Omental fat pad (tissue), 4 donors: ENCODE measurements around the gene ARAP1. TPM values are rescaled to one million over a fixed set of nuclear protein-coding genes. Genes with fewer than 3 reads are reported as not detected.
A peak's percentile ranks its signal among the peaks of the same experiment; 100 is the strongest.

Experiments
- ATAC-seq: fragments of 150-250 bp; one replicate; pipeline ENCODE4 v1.9.1; 2016; ENCODE audit warnings: mild to moderate bottlenecking, moderate library complexity; ENCODE audit not compliant: low FRiP score
- DNase-seq: peaks from one replicate; pipeline ENCODE4 v3.0.0-alpha.2; 2019; ENCODE audit warnings: low spot score
- CTCF ChIP-seq, 3 donors: fragments of 450-650 bp; IDR thresholded peaks; one replicate each; pipeline ENCODE4 v1.5.1; 2016 to 2017; ENCODE audit warnings: antibody characterized with exemption in 3 of 3, mild to moderate bottlenecking in 3 of 3, moderate library complexity in 2 of 3
- total RNA-seq, 4 donors: library from RNA; depleted of rRNA; stranded (reverse); fragments of >200 nt; gene quantifications; one replicate each; pipeline ENCODE4 v1.1.0, GENCODE V29; 2016

Gene ARAP1
- total RNA-seq, 4 donors from 2014 or later, result 112 to 204 (median 123) TPM

GRCh38 chr11:72773291-72773690, 21.1 kb upstream of the ARAP1 start:
- DNase-seq (no peak), ATAC-seq (peak; percentile 80)
- no peak for TF ChIP-seq CTCF (IDR thresholded peaks at IDR 0.05)

- no peak for DNase-seq
- TF ChIP-seq CTCF (IDR thresholded peaks at IDR 0.05), result no peak
- ATAC-seq, result no peak
Measured at GRCh38 chr11:72772059-72772458, 19.9 kb upstream of the ARAP1 start.

DNA sequence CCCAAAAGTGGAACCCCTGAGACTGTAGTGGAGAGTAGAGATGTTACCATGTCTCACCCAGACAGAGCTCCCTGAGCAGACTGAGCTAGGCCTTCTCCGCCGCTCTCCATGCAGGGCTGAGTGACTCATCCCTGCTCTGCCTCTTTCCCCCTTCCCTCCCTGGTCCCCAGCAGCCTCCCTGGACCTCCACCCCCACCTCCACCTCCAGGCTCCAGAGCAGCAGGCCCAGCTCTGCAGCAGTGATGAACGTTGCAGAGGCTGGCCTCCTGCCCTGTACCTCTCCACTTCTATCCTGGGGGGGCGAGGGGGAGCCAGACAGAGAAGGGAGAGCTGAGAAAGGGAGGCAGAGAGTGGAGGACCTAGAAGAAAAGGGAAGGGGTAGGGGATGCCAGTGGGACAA, 19.3 kb upstream of the ARAP1 start:
- no peak for DNase-seq
- ATAC-seq, result no peak
- TF ChIP-seq CTCF (IDR thresholded peaks at IDR 0.05), result no peak

DNA sequence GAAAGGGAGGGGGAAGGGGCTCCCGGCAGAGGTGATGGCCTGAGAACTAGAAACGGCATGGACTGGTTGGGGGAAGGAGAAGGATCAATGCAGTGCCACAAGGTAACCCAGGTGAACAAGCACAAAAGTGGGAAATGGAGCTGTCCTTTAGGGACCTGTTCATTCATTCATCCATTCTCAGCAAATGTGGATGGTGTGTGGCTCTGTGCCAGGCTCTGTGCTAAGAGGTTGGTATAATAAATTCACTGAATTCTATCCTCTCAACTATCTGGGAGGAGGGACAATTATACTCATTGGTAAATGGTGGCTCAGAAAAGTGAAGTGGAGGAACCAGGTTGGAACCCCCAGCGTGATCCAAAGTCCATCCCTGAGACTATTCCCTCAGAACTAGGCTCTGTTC, 18.6 kb upstream of the ARAP1 start:
- TF ChIP-seq CTCF (IDR thresholded peaks at IDR 0.05), result no peak
- ATAC-seq (no peak), DNase-seq (no peak)

DNA sequence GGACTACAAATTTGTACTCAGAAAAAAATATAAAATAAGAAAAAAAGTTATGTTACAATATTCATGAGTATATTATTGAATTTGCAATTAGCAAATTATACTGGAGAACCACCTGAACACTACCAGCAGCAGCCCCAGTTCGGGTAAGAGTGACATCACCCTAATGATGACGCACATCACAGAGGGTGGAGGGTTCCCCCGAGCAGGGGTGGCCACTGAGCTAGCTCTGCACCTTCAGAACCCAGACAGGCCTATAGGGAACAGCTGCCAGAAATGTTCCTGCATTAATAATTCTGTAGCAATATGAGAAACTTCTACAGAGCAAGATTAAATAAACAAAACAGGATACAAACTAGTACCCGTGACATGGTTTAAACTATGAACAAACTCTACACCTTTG, 17.5 kb upstream of the ARAP1 start:
- no peak for ATAC-seq

DNA sequence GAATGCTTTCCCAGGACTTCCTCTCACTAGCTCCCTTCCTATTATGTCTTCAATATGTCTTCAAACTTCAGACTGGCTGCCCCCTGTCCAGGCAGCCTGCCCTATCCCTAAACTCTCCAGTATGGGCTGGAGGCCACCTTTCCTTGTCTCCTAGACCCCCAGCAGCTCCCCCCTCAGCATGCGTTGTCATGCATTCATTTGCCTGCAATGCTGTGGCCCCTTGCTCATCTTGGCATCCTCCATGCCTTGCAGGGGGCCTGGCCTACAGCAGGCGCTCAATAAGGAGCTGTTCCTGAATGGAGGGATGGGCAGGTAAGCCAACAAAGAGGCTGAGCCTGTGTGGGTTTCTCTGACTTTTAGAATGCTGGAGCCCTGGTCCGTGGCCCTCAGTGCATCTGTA, 16.4 kb upstream of the ARAP1 start:
- ATAC-seq (no peak), DNase-seq (no peak)
- no peak for TF ChIP-seq CTCF (IDR thresholded peaks at IDR 0.05)

More for the DNA sequence above, 17.5 kb upstream of the ARAP1 start:
- no peak for DNase-seq
- TF ChIP-seq CTCF (IDR thresholded peaks at IDR 0.05), result no peak

GRCh38 chr11:72767203-72768062, 15.2 kb upstream of the ARAP1 start:
- no peak for DNase-seq
- no peak for ATAC-seq
- no peak for TF ChIP-seq CTCF (IDR thresholded peaks at IDR 0.05)
